CD4-positive, alpha-beta T cell (primary cell): ENCODE measurements around the gene SLC34A3. TPM values are rescaled to one million over a fixed set of nuclear protein-coding genes. Genes with fewer than 3 reads are reported as not detected.

Experiments
- ATAC-seq: fragments of 200-7000 bp; cut with Tn5 transposase; one replicate; pipeline ENCODE4 v1.10.0; 2022; ENCODE audit warnings: mild to moderate bottlenecking; ENCODE audit not compliant: poor library complexity
- CTCF ChIA-PET: fragments of 350-600 bp; sonication (Branson Sonifier 250); formaldehyde crosslinking; loops from one replicate; lab custom pipeline; 2021; ENCODE audit warnings: antibody characterized with exemption, inconsistent platforms; lab: Charles Lee
- POLR2A ChIA-PET: fragments of 350-600 bp; sonication (Branson Sonifier 250); formaldehyde crosslinking; loops from one replicate; lab custom pipeline; 2021; ENCODE audit warnings: antibody characterized with exemption, inconsistent platforms; lab: Charles Lee
- DNase-seq, 14 experiments: peaks; one replicate each; pipeline ENCODE4 v3.0.0-alpha.2; 2013 to 2020; ENCODE audit warnings: mixed read lengths in 2 of 14
- H3K27ac ChIP-seq, 2 donors: one replicate each; pipeline versions ENCODE4 v1.5.1 to v1.7.0; 2013; ENCODE audit warnings: low read length in 2 of 2, low read depth in 1 of 2, mild to moderate bottlenecking in 1 of 2
- H3K27me3 ChIP-seq, 2 experiments: 1 replicate in 1 of 2; 2 replicates in 1 of 2; pipeline versions ENCODE4 v1.6.1 to v1.7.0; 2013; ENCODE audit warnings: low read length in 2 of 2, control low read depth in 1 of 2, mild to moderate bottlenecking in 1 of 2, moderate library complexity in 1 of 2; ENCODE audit not compliant: insufficient read depth in 2 of 2, control insufficient read depth in 1 of 2
- H3K36me3 ChIP-seq: one replicate; pipeline ENCODE4 v1.6.1; 2013; ENCODE audit warnings: low read length, control low read depth; ENCODE audit not compliant: insufficient read depth
- H3K4me1 ChIP-seq: one replicate; pipeline ENCODE4 v1.6.1; 2013; ENCODE audit warnings: low read length, control low read depth; ENCODE audit not compliant: insufficient read depth
- H3K4me3 ChIP-seq: one replicate; pipeline ENCODE4 v1.5.1; 2013; ENCODE audit warnings: mild to moderate bottlenecking, low read length, moderate library complexity
- H3K9me3 ChIP-seq, 2 experiments: 1 replicate in 1 of 2; 2 replicates in 1 of 2; pipeline versions ENCODE4 v1.6.1 to v1.7.0; 2013; ENCODE audit warnings: low read length in 2 of 2, mild to moderate bottlenecking in 2 of 2, control low read depth in 1 of 2, moderate library complexity in 1 of 2; ENCODE audit not compliant: control insufficient read depth in 1 of 2, insufficient read depth in 1 of 2
- H3K27ac Mint-ChIP-seq: one replicate; pipeline ENCODE4 v1.8.0; 2020; ENCODE audit warnings: mixed read lengths
- H3K27me3 Mint-ChIP-seq: one replicate; pipeline ENCODE4 v1.8.0; 2021; ENCODE audit warnings: mixed read lengths
- H3K36me3 Mint-ChIP-seq: one replicate; pipeline ENCODE4 v1.8.0; 2021; ENCODE audit warnings: low read depth, mixed read lengths
- H3K4me1 Mint-ChIP-seq: one replicate; pipeline ENCODE4 v1.8.0; 2021; ENCODE audit warnings: low read depth, mixed read lengths
- H3K4me3 Mint-ChIP-seq: one replicate; pipeline ENCODE4 v1.8.0; 2020; ENCODE audit warnings: mild to moderate bottlenecking, mixed read lengths
- H3K9me3 Mint-ChIP-seq: one replicate; pipeline ENCODE4 v1.8.0; 2020; ENCODE audit warnings: mixed read lengths
- intact Hi-C, 2 experiments: fragments of 100-400 bp; cut with DNase I in 1 of 2; cut with micrococcal nuclease in 1 of 2; formaldehyde crosslinking; loops; one replicate each; pipeline versions ENCODE4 v1.15.1 to v1.9.0; 2023 to 2025; cut with DNase I, micrococcal nuclease
- total RNA-seq, 174 experiments: library from RNA in 2 of 174; stranded (reverse) in 2 of 174; gene quantifications; one replicate each; pipeline ENCODE4 v1.2.3 and lab custom pipeline; 2021 to 2026
- TF ChIP-seq, protein P1 (sequence below): fragments of 200-600 bp; IDR thresholded peaks from one replicate; pipeline ENCODE4 v1.8.0; 2022; ENCODE audit warnings: antibody characterized with exemption, mild to moderate bottlenecking

The SLC34A3 gene
- total RNA-seq, 2 experiments from 2014 or later: not detected

DNA sequence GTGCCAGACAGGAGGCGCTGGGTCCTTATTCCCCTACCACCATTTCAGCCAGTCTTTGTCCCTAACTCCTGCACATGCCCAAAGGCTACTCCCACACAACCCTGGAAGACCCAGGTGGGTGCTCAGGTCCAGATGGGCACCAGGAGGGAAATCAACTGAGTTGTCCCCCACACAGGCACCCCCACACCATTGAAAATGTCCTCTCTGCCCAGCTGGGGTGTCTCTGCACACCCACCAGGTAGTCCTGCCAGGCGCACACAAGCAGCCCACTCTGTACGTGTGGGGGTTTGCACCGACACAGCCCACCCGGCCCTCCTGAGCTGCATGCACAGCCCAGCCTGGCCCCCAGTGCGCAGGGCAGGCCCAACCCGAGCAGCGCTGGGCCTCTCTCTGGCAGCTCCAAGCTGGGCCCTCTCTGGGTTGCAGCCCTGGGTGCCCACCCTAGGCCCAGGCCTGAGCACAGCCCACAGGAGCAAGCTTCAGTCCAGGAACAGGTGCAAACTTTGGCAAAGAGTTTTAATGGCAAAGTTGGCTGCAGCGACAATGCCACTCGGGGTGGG lies 10.9 kb upstream of the SLC34A3 start:
- Histone ChIP-seq H3K9me3 (no peaks in the 10 kb centered on the region), H3K27ac (no peak overlapping the region), H3K4me3 (no peak overlapping the region), H3K27me3 (no peaks in the 10 kb centered on the region), H3K4me1 (peaks cover 25% of the 10 kb centered on the region), H3K36me3 (peaks cover 2% of the 10 kb centered on the region)
- Mint-ChIP-seq H3K4me1 (peaks cover 13% of the 10 kb centered on the region), H3K9me3 (no peaks in the 10 kb centered on the region), H3K27me3 (no peaks in the 10 kb centered on the region), H3K27ac (no peak overlapping the region), H3K4me3 (no peak overlapping the region), H3K36me3 (no peaks in the 10 kb centered on the region)
- TF ChIP-seq, protein P1, sequence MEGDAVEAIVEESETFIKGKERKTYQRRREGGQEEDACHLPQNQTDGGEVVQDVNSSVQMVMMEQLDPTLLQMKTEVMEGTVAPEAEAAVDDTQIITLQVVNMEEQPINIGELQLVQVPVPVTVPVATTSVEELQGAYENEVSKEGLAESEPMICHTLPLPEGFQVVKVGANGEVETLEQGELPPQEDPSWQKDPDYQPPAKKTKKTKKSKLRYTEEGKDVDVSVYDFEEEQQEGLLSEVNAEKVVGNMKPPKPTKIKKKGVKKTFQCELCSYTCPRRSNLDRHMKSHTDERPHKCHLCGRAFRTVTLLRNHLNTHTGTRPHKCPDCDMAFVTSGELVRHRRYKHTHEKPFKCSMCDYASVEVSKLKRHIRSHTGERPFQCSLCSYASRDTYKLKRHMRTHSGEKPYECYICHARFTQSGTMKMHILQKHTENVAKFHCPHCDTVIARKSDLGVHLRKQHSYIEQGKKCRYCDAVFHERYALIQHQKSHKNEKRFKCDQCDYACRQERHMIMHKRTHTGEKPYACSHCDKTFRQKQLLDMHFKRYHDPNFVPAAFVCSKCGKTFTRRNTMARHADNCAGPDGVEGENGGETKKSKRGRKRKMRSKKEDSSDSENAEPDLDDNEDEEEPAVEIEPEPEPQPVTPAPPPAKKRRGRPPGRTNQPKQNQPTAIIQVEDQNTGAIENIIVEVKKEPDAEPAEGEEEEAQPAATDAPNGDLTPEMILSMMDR: no peak
- no peak for DNase-seq
- ChIA-PET POLR2A (interaction anchor here (1.0 to 1.1 kb wide), 2 partner anchors 16 to 134 kb away, joined by 3 to 4 read pairs; no protein-coding TSS in a partner anchor), CTCF (no interaction called here)
- no peak for ATAC-seq
- intact Hi-C loops: loop anchor here in 1 of 2 experiments (5.0 kb wide), 1 partner anchor 433 kb away; no protein-coding TSS in a partner anchor

DNA sequence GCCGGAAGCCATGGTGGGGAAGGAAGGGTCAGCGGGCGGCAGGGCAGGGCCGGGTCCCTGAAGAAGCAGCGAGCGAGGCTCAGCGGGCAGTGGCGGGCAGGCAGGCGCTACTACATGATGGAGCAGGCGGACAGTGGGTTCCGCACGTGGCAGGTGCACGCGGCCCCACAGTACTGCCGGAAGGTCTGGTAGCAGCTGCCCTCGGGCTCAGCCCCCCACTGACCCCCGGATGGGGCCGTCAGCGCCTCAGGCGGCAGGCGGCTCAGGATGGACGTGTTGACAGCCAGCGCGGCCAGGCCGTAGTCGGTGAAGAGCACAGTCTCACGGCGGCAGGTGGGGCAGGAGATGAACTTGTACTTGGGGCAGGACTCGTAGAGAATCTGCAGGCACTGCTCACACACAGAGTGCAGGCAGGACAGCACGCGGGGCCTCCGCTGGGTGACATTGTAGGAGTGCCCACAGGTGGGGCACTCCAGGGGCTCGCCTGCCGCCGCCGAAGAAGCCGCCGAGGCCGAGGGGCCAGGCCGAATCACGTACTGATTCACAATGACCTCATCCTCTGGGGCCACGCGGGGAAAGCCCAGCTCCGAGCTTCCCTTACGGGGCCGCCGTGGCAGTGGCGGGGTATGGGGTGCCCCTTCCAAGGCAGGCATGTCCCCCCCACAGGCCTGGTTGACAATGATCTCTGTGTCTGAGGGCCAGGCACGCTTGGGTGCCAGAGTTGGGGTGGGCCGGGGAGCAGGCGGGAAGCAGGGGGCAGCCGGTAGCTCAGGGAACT lies 10.2 kb upstream of the SLC34A3 start:
- POLR2A ChIA-PET: interaction anchor here (1.0 kb wide), 1 partner anchor 16 kb away, joined by 4 read pairs; no protein-coding TSS in a partner anchor
- no peaks in the 10 kb centered on the region for H3K9me3 ChIP-seq
- ATAC-seq: no peak

DNA sequence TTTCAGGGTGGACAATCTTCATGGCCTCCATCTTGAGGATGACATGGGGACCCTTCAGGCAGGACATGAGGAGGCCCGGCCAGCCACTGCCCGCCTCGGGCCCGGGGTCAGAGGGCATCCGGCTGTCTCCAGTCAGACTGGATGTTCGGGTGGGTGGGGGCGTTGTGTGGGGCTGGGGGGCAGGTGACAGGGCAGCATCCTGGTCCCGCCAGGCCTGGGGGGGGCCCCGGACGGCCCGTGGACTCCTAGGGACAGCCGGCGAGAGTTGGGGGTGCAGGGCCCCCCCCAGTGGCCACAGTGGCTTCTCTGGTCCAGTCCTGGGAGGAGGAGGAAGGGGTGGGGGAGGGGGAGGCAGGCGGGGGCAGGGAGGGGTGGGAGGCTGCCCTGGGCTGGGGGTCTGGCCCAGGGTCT lies 9.6 kb upstream of the SLC34A3 start:
- no peak overlapping the region for H3K4me3 ChIP-seq
- intact Hi-C loops: loop anchor here in 1 of 2 experiments (5.0 kb wide), 1 partner anchor 434 kb away; no protein-coding TSS in a partner anchor
- no peaks in the 10 kb centered on the region for H3K27me3 ChIP-seq
- ATAC-seq (no peak), DNase-seq (no peak)
- no peak overlapping the region for H3K27ac Mint-ChIP-seq
- H3K9me3 Mint-ChIP-seq: no peaks in the 10 kb centered on the region
- H3K4me1 ChIP-seq: peaks cover 29% of the 10 kb centered on the region
- peaks cover 13% of the 10 kb centered on the region for H3K4me1 Mint-ChIP-seq
- no peaks in the 10 kb centered on the region for H3K27me3 Mint-ChIP-seq
- no peaks in the 10 kb centered on the region for H3K9me3 ChIP-seq
- H3K36me3 ChIP-seq: no peaks in the 10 kb centered on the region
- peak overlapping the region; percentile 65 for H3K4me3 Mint-ChIP-seq
- no peak overlapping the region for H3K27ac ChIP-seq
- ChIA-PET CTCF (no interaction called here), POLR2A (interaction anchor here (3.9 kb wide), 1 partner anchor 16 kb away, joined by 22 read pairs; the partner anchor contains the start of genes NDOR1 and TMEM203)
- H3K36me3 Mint-ChIP-seq: no peaks in the 10 kb centered on the region
- TF ChIP-seq, protein P1: no peak

More for the DNA sequence above, 10.2 kb upstream of the SLC34A3 start:
- Mint-ChIP-seq H3K36me3 (no peaks in the 10 kb centered on the region), H3K4me1 (peaks cover 13% of the 10 kb centered on the region), H3K27me3 (no peaks in the 10 kb centered on the region), H3K4me3 (peak overlapping the region; percentile 65), H3K27ac (no peak overlapping the region), H3K9me3 (no peaks in the 10 kb centered on the region)
- Histone ChIP-seq H3K27me3 (no peaks in the 10 kb centered on the region), H3K27ac (no peak overlapping the region), H3K4me1 (peaks cover 29% of the 10 kb centered on the region), H3K36me3 (peaks cover under 1% of the 10 kb centered on the region), H3K4me3 (no peak overlapping the region)
- CTCF ChIA-PET: no interaction called here
- intact Hi-C loops: loop anchor here in 1 of 2 experiments (5.0 kb wide), 1 partner anchor 433 kb away; no protein-coding TSS in a partner anchor
- no peak for DNase-seq
- TF ChIP-seq, protein P1: no peak
